EH (cell line): ENCODE data around the gene RDH12.
A peak's percentile ranks its signal among the peaks of the same experiment; 100 is the strongest.
"Not testable (repeated sequence)": the region's sequence is repeated elsewhere in the genome, so short reads cannot be mapped to it uniquely, and the experiment has no call there.

Source experiments
- DNase-seq: peaks from one replicate; pipeline ENCODE4 v3.0.0-alpha.2; 2015; ENCODE audit warnings: low read depth

The RDH12 gene

GRCh38 chr14:67701492-67701891, at the start of gene RDH12:
Gene RDH12, plus strand, starts transcription at chr14:67701886. Its CDS starts 20,757 bp downstream, at chr14:67722643.
- not testable (repeated sequence) for DNase-seq

- DNase-seq = no peak
Measured at GRCh38 chr14:67652189-67652588, 49.5 kb upstream of the RDH12 start.

GRCh38 chr14:67653651-67654280, 47.9 kb upstream of the RDH12 start:
- DNase-seq = peak; percentile 68

GRCh38 chr14:67663633-67664032, 38.1 kb upstream of the RDH12 start:
- DNase-seq = no peak

- DNase-seq = peak; percentile 31
Measured at GRCh38 chr14:67665868-67666267, 35.8 kb upstream of the RDH12 start.

- DNase-seq = peak; percentile 69
Measured at GRCh38 chr14:67666750-67667449, 34.8 kb upstream of the RDH12 start.

- DNase-seq = no peak
Measured at GRCh38 chr14:67668559-67668958, 33.1 kb upstream of the RDH12 start.

GRCh38 chr14:67673451-67673850, 28.2 kb upstream of the RDH12 start:
- DNase-seq = peak; percentile 45

- peak; percentile 74 for DNase-seq
Measured at GRCh38 chr14:67674139-67674479, 27.6 kb upstream of the RDH12 start.

GRCh38 chr14:67674480-67675218, 27.0 kb upstream of the RDH12 start, which contains the start of gene VTI1B:
Gene VTI1B, minus strand, starts transcription at chr14:67674632. Its CDS starts 143 bp downstream, at chr14:67674489.
- peak; percentile 82 for DNase-seq

GRCh38 chr14:67675219-67675582, 26.5 kb upstream of the RDH12 start:
- no peak for DNase-seq

- DNase-seq = no peak
Measured at GRCh38 chr14:67679006-67679405, 22.7 kb upstream of the RDH12 start.

GRCh38 chr14:67680121-67680602, 21.5 kb upstream of the RDH12 start:
- peak; percentile 86 for DNase-seq

- DNase-seq = no peak
Measured at GRCh38 chr14:67680941-67681340, 20.7 kb upstream of the RDH12 start.

GRCh38 chr14:67683842-67684241, 17.8 kb upstream of the RDH12 start:
- DNase-seq = no peak

GRCh38 chr14:67690011-67690410, 11.7 kb upstream of the RDH12 start:
- DNase-seq = no peak

GRCh38 chr14:67694791-67695393, 6.8 kb upstream of the RDH12 start:
- peak; percentile 89 for DNase-seq

- DNase-seq = peak; percentile 94
Measured at GRCh38 chr14:67695394-67695949, 6.2 kb upstream of the RDH12 start, which contains the start of gene RDH11. Gene RDH11, minus strand, starts transcription at chr14:67695764. Its CDS starts 61 bp downstream, at chr14:67695703.

- DNase-seq = no peak
Measured at GRCh38 chr14:67697006-67697405, 4.7 kb upstream of the RDH12 start.

- no peak for DNase-seq
Measured at GRCh38 chr14:67698179-67698578, 3.5 kb upstream of the RDH12 start.

GRCh38 chr14:67703997-67704396, 2.3 kb downstream of the RDH12 start:
- DNase-seq = no peak

- DNase-seq = peak; percentile 60
Measured at GRCh38 chr14:67704484-67705089, 2.9 kb downstream of the RDH12 start.
